K562 (cell line): ENCODE measurements around the gene IREB2. TPM values are rescaled to one million over a fixed set of nuclear protein-coding genes. Genes with fewer than 3 reads are reported as not detected.

Experiments used
- CEBPZ ChIP-seq: fragments of 150-350 bp; IDR thresholded peaks from 2 replicates; pipeline ENCODE4 v1.6.1; 2014; ENCODE audit warnings: low read depth, mild to moderate bottlenecking, low read length, borderline replicate concordance
- DEAF1 ChIP-seq: fragments of 450-650 bp; formaldehyde crosslinking; IDR thresholded peaks from 2 replicates; pipeline ENCODE4 v1.4.0; 2020; ENCODE audit warnings: mild to moderate bottlenecking, moderate library complexity
- EHMT2 ChIP-seq: fragments of 450-650 bp; IDR thresholded peaks from 2 replicates; pipeline ENCODE4 v1.6.1; 2018; ENCODE audit warnings: antibody characterized with exemption
- ELF2 ChIP-seq: fragments of 250-450 bp; sonication (Bioruptor Pico); IDR thresholded peaks from 2 replicates; pipeline ENCODE4 v1.5.0; 2021; ENCODE audit warnings: mild to moderate bottlenecking
- FOXO4 ChIP-seq: fragments of 450-650 bp; formaldehyde crosslinking; IDR thresholded peaks from 2 replicates; pipeline ENCODE4 v1.4.0; 2020; ENCODE audit warnings: mild to moderate bottlenecking, moderate library complexity
- LEF1 ChIP-seq: fragments of 450-650 bp; IDR thresholded peaks from 2 replicates; pipeline ENCODE4 v1.6.1; 2016; ENCODE audit warnings: mild to moderate bottlenecking
- MLLT1 ChIP-seq, 2 experiments: fragments of 450-650 bp; IDR thresholded peaks; 2 replicates each; pipeline ENCODE4 v1.6.1; 2016
- NR3C1 ChIP-seq: sonication (generic); formaldehyde crosslinking; IDR thresholded peaks from 2 replicates; pipeline ENCODE4 v1.8.1; 2022; ENCODE audit warnings: missing genetic modification reagents
- NRF1 ChIP-seq, 2 experiments: fragments of 450-650 bp; IDR thresholded peaks in 1 of 2; conservative IDR thresholded peaks in 1 of 2; 2 replicates each; pipeline ENCODE4 v1.6.1; 2014; ENCODE audit warnings: mild to moderate bottlenecking in 2 of 2
- PML ChIP-seq: IDR thresholded peaks from 2 replicates; pipeline ENCODE4 v1.6.1; 2012; ENCODE audit warnings: low read length, inconsistent platforms
- TCF7 ChIP-seq: sonication (generic); IDR thresholded peaks from 2 replicates; pipeline ENCODE4 v1.6.1; 2016; ENCODE audit warnings: antibody characterized with exemption, borderline replicate concordance
- WHSC1 ChIP-seq: IDR thresholded peaks from one replicate; pipeline ENCODE4 v1.6.1; 2012; ENCODE audit warnings: low read length, control low read depth, inconsistent platforms
- ZNF184 ChIP-seq: sonication (generic); formaldehyde crosslinking; IDR thresholded peaks from 2 replicates; pipeline ENCODE4 v1.5.0; 2020; ENCODE audit warnings: missing genetic modification reagents
- ZNF57 ChIP-seq: fragments of 450-650 bp; formaldehyde crosslinking; IDR thresholded peaks from 2 replicates; pipeline ENCODE4 v1.4.0; 2020; ENCODE audit warnings: mild to moderate bottlenecking, moderate library complexity
- polyA plus RNA-seq, 8 experiments: library from polyadenylated mRNA; depleted of rRNA in 4 of 8; stranded (reverse) in 5 of 8; unstranded in 3 of 8; fragments of >200 nt; fragmentation: Nextera tagmentation in 2 of 8; fragmentation: Illumina TruSeq in 1 of 8; extraction: Ambion mirVana in 2 of 8; extraction: Trizol in 1 of 8; gene quantifications; 2 replicates each; pipeline versions ENCODE4 v1.2.1 to v1.2.3, GENCODE V29; 2011 to 2014; ENCODE audit warnings: inconsistent platforms in 1 of 8, missing spikeins in 1 of 8
- total RNA-seq, 7 experiments: library from RNA; depleted of rRNA in 6 of 7; stranded (reverse); fragments of >200 nt in 6 of 7; fragmentation: Illumina TruSeq in 2 of 7; extraction: Trizol in 2 of 7; gene quantifications; 2 replicates each; pipeline versions ENCODE4 v1.2.1 to v1.2.3, GENCODE V29; 2011 to 2021; ENCODE audit warnings: low replicate concordance in 1 of 7

The IREB2 gene
- total and polyA plus RNA-seq, 9 of the 15 experiments (the other 6 are each of a cell fraction or from before 2014, with no cell fraction given) = 16.8 to 61.7 (median 34.0) TPM

- no peak for TF ChIP-seq DEAF1
- no peak for TF ChIP-seq CEBPZ
- TF ChIP-seq PML = peak; percentile 87
- no peak for TF ChIP-seq WHSC1
- no peak for TF ChIP-seq MLLT1 (IDR thresholded peaks at IDR 0.05)
- no peak for TF ChIP-seq LEF1
- TF ChIP-seq ZNF184 (CRISPR knock-in tag) = no peak
- no peak for TF ChIP-seq EHMT2
- peak; percentile 85 for TF ChIP-seq ELF2
- peak; percentile 98 for TF ChIP-seq NRF1 (conservative IDR thresholded peaks at IDR 0.05 in 1 of 2, IDR thresholded peaks at IDR 0.05 in 1 of 2)
- no peak for TF ChIP-seq FOXO4 (CRISPR knock-in tag)
- no peak for TF ChIP-seq TCF7
- TF ChIP-seq NR3C1 (CRISPR knock-in tag) = 0 out of 2 replicates have a peak, but pooled peaks have one; percentile 58
- TF ChIP-seq ZNF57 (CRISPR knock-in tag) = no peak
Observed at GRCh38 chr15:78540141-78540870, 102.3 kb downstream of the IREB2 start, which contains the start of gene PSMA4 (continued).
